GM19397 (cell line): Measurements from ENCODE around the gene CYB5D1.
A peak's percentile ranks its signal among the peaks of the same experiment; 100 is the strongest.
"Not testable (repeated sequence)": the region's sequence is repeated elsewhere in the genome, so short reads cannot be mapped to it uniquely, and the experiment has no call there.

Source experiments
- ATAC-seq: cut with Tn5 transposase; IDR thresholded peaks from one replicate; pipeline ENCODE4 v1.9.1; 2021; ENCODE audit warnings: mild to moderate bottlenecking, moderate library complexity; ENCODE audit not compliant: unreplicated experiment

Gene CYB5D1

GRCh38 chr17:7854851-7855659 is 2.7 kb upstream of the CYB5D1 start, which contains the start of gene TMEM88:
TSS of gene TMEM88 (plus strand) at chr17:7855066. CDS start at chr17:7855075, 9 bp downstream.
- ATAC-seq = no peak

- ATAC-seq = no peak
Measured at GRCh38 chr17:7855660-7856010, 2.2 kb upstream of the CYB5D1 start.

- ATAC-seq = no peak
Measured at GRCh38 chr17:7856011-7856810, 1.6 kb upstream of the CYB5D1 start.

- peak; percentile 69 for ATAC-seq
Measured at GRCh38 chr17:7856811-7857712, 741 bp upstream of the CYB5D1 start, which contains the start of gene NAA38. TSS of gene NAA38 (minus strand) at chr17:7857559. CDS start at chr17:7857463, 96 bp downstream.

- ATAC-seq = no peak
Measured at GRCh38 chr17:7858522-7858810, 663 bp downstream of the CYB5D1 start.

GRCh38 chr17:7859028-7859427 is 1.2 kb downstream of the CYB5D1 start:
- no peak for ATAC-seq

GRCh38 chr17:7862692-7863437 is 5.1 kb downstream of the CYB5D1 start:
- no peak for ATAC-seq

- ATAC-seq = not testable (repeated sequence)
Measured at GRCh38 chr17:7864384-7864783, 6.6 kb downstream of the CYB5D1 start.

- no peak for ATAC-seq
Measured at GRCh38 chr17:7864995-7865650, 7.3 kb downstream of the CYB5D1 start.

- no peak for ATAC-seq
Measured at GRCh38 chr17:7867881-7868329, 10.1 kb downstream of the CYB5D1 start.

- no peak for ATAC-seq
Measured at GRCh38 chr17:7873051-7873450, 15.2 kb downstream of the CYB5D1 start.

GRCh38 chr17:7875804-7876370 is 18.1 kb downstream of the CYB5D1 start:
- no peak for ATAC-seq

GRCh38 chr17:7878234-7878633 is 20.4 kb downstream of the CYB5D1 start:
- ATAC-seq = no peak

GRCh38 chr17:7880076-7880868 is 22.5 kb downstream of the CYB5D1 start:
- ATAC-seq = no peak

- ATAC-seq = no peak
Measured at GRCh38 chr17:7881276-7882054, 23.7 kb downstream of the CYB5D1 start.

- ATAC-seq = no peak
Measured at GRCh38 chr17:7882068-7882467, 24.3 kb downstream of the CYB5D1 start.

- no peak for ATAC-seq
Measured at GRCh38 chr17:7882629-7883028, 24.8 kb downstream of the CYB5D1 start.
